ENCODE results near the gene GALNT15.

DNA sequence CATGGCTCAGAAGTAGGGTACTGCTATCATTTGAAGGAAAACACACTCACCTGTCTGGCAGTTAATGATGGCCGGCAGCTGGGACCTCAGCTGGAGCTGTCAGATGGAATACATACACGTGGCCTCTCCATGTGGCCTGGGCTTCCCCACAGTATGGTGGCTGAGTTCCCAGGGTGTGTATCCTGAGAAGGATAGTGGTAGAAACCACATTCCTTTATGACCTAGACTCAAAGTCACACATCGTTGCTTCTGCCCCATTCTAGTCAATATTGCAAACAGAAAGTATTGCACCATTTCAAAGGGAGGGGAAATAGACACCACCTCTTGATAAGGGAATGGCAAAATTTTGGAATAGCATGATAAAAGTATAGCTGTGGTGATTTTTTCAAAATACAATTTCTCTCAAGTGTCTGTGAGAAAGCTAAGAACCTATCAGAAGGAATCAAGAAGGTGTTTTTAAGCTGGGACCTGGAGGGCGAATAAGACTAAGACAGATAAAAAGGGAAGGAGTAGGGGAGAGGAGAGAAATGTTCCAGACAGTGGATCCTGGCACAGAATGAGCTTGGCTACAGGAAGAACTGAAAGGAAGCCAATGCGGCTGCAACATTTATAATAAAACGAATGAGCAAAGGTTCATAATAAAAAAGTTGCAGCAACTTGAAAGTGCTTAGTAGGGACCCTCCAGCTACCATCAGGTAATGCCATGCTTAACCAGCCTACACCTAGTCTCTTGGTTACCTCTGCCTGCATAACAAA lies 40.1 kb upstream of the GALNT15 start:
- TF ChIP-seq CTCF (IDR thresholded peaks at IDR 0.05; ENCODE audit: borderline replicate concordance, extremely low read depth, low read length, poor library complexity, severe bottlenecking) = no peak
- no peak for TF ChIP-seq EZH2 (IDR thresholded peaks at IDR 0.05; ENCODE audit: borderline replicate concordance, low read depth, low read length, severe bottlenecking)
